ENCODE measurements around the gene FIGN. TPM values are rescaled to one million over a fixed set of nuclear protein-coding genes. Genes with fewer than 3 reads are reported as not detected.

FIGN gene
- total RNA-seq, 2 experiments from 2014 or later, result not detected

DNA sequence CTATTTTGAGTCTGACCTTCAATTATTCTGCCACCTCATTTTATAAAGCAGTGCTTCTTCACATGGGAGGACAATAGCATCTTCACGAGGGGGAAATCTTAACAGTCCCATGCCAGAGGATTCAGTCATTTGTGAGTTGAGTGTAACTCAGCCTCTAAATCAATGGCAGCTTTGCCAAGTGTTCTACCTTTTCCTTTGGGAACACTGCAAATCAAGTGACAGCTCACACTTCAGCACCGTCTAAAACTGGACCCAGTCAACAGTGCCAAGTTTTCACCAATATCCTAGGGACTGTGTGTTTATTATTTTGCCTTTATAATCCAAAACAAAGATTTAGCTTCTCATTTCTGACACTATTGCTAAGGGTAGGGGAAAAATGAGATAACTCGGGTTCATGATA lies 133.6 kb downstream of the FIGN start:
- no peaks in the 10 kb centered on the region for H3K9me3 Mint-ChIP-seq
- H3K36me3 Mint-ChIP-seq (ENCODE audit: low read depth), result no peaks in the 10 kb centered on the region
- H3K4me1 Mint-ChIP-seq, result no peaks in the 10 kb centered on the region
- DNase-seq, result no peak
- ChIA-PET CTCF (no interaction called here), POLR2A (no interaction called here)
- no peak overlapping the region for H3K27ac Mint-ChIP-seq
- no peaks in the 10 kb centered on the region for H3K27me3 Mint-ChIP-seq
- H3K4me3 Mint-ChIP-seq, result no peak overlapping the region

GRCh38 chr2:163601377-163601776 lies 134.4 kb downstream of the FIGN start:
- Mint-ChIP-seq H3K36me3 (ENCODE audit: low read depth) (no peaks in the 10 kb centered on the region), H3K4me1 (no peaks in the 10 kb centered on the region), H3K27ac (no peak overlapping the region), H3K9me3 (no peaks in the 10 kb centered on the region), H3K4me3 (no peak overlapping the region), H3K27me3 (no peaks in the 10 kb centered on the region)
- POLR2A ChIA-PET, result no interaction called here
- no peak for DNase-seq
- CTCF ChIA-PET, result no interaction called here

GRCh38 chr2:163600801-163601200 lies 135.0 kb downstream of the FIGN start:
- Mint-ChIP-seq H3K27ac (no peak overlapping the region), H3K27me3 (no peaks in the 10 kb centered on the region), H3K9me3 (no peaks in the 10 kb centered on the region), H3K4me1 (no peaks in the 10 kb centered on the region), H3K4me3 (no peak overlapping the region), H3K36me3 (ENCODE audit: low read depth) (no peaks in the 10 kb centered on the region)
- CTCF ChIA-PET, result no interaction called here
- POLR2A ChIA-PET, result no interaction called here
- DNase-seq, result no peak

DNA sequence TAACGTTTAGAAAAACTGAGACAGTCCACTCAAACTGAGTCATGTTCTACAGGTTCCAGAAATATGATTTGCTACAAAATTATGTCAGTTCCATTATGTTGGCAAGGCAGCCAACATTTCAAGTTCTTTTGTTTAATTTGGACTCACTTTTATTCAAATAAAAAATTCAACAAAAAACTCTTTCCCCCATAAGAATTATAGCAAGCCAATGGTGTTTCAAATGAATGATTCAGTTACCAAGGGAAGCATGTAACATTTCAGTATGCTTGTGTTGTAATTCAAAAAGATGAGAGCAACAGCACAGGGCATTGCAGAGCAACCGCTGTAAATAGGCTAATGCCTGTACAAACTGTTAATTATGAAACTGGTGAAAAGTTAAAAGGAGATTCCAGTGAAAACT lies 140.8 kb downstream of the FIGN start:
- ChIA-PET CTCF (no interaction called here), POLR2A (no interaction called here)
- no peak for DNase-seq
- H3K9me3 Mint-ChIP-seq, result peaks cover 3% of the 10 kb centered on the region
- H3K27me3 Mint-ChIP-seq, result no peaks in the 10 kb centered on the region
- no peak overlapping the region for H3K27ac Mint-ChIP-seq
- no peaks in the 10 kb centered on the region for H3K36me3 Mint-ChIP-seq (ENCODE audit: low read depth)
- H3K4me3 Mint-ChIP-seq, result no peak overlapping the region
- no peaks in the 10 kb centered on the region for H3K4me1 Mint-ChIP-seq

- DNase-seq, result no peak
- H3K4me1 Mint-ChIP-seq, result no peaks in the 10 kb centered on the region
- H3K36me3 Mint-ChIP-seq (ENCODE audit: low read depth), result no peaks in the 10 kb centered on the region
- peaks cover 3% of the 10 kb centered on the region for H3K9me3 Mint-ChIP-seq
- ChIA-PET CTCF (no interaction called here), POLR2A (no interaction called here)
- no peak overlapping the region for H3K27ac Mint-ChIP-seq
- no peak overlapping the region for H3K4me3 Mint-ChIP-seq
- H3K27me3 Mint-ChIP-seq, result no peaks in the 10 kb centered on the region
Measured at GRCh38 chr2:163594497-163594896, 141.3 kb downstream of the FIGN start.

- no peaks in the 10 kb centered on the region for H3K27me3 Mint-ChIP-seq
- no peak for DNase-seq
- ChIA-PET CTCF (no interaction called here), POLR2A (no interaction called here)
- H3K4me3 Mint-ChIP-seq, result no peak overlapping the region
- no peak overlapping the region for H3K27ac Mint-ChIP-seq
- no peaks in the 10 kb centered on the region for H3K36me3 Mint-ChIP-seq (ENCODE audit: low read depth)
- H3K4me1 Mint-ChIP-seq, result no peaks in the 10 kb centered on the region
- H3K9me3 Mint-ChIP-seq, result peaks cover 3% of the 10 kb centered on the region
Measured at GRCh38 chr2:163593982-163594381, 141.8 kb downstream of the FIGN start.

- peaks cover 3% of the 10 kb centered on the region for H3K9me3 Mint-ChIP-seq
- no peaks in the 10 kb centered on the region for H3K36me3 Mint-ChIP-seq (ENCODE audit: low read depth)
- ChIA-PET POLR2A (no interaction called here), CTCF (no interaction called here)
- DNase-seq, result no peak
- no peaks in the 10 kb centered on the region for H3K4me1 Mint-ChIP-seq
- no peak overlapping the region for H3K27ac Mint-ChIP-seq
- H3K4me3 Mint-ChIP-seq, result no peak overlapping the region
- no peaks in the 10 kb centered on the region for H3K27me3 Mint-ChIP-seq
Measured at GRCh38 chr2:163592954-163593622, 142.7 kb downstream of the FIGN start.

GRCh38 chr2:163591461-163591860 lies 144.3 kb downstream of the FIGN start:
- no peaks in the 10 kb centered on the region for H3K4me1 Mint-ChIP-seq
- H3K9me3 Mint-ChIP-seq, result peaks cover 3% of the 10 kb centered on the region
- DNase-seq, result no peak
- CTCF ChIA-PET, result no interaction called here
- H3K4me3 Mint-ChIP-seq, result no peak overlapping the region
- POLR2A ChIA-PET, result no interaction called here
- H3K36me3 Mint-ChIP-seq (ENCODE audit: low read depth), result no peaks in the 10 kb centered on the region
- no peaks in the 10 kb centered on the region for H3K27me3 Mint-ChIP-seq
- no peak overlapping the region for H3K27ac Mint-ChIP-seq

GRCh38 chr2:163580757-163581156 lies 155.1 kb downstream of the FIGN start:
- Mint-ChIP-seq H3K9me3 (peaks cover 3% of the 10 kb centered on the region), H3K27me3 (no peaks in the 10 kb centered on the region), H3K4me1 (no peaks in the 10 kb centered on the region), H3K36me3 (ENCODE audit: low read depth) (no peaks in the 10 kb centered on the region), H3K27ac (no peak overlapping the region), H3K4me3 (no peak overlapping the region)
- no peak for DNase-seq
- ChIA-PET CTCF (no interaction called here), POLR2A (no interaction called here)

DNA sequence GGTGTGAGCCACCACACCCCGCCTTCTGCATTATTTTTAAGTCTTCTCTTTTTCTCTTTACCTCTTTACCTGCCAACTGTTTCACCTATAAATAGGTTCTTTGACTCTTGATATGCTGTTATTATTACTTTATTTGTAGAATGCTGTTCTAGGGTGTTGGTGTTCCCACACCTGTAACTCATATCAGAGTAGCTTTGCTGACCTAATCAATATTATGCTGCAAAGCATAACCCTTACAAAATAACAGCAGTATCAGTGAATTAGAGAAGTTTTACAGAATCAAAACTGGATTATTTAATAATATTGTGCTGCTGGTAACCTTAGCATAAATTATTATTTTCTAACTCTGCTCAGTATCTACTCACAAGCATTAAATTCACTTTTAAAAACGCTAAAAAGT lies 161.5 kb downstream of the FIGN start:
- Mint-ChIP-seq H3K27ac (no peak overlapping the region), H3K4me1 (no peaks in the 10 kb centered on the region), H3K27me3 (no peaks in the 10 kb centered on the region), H3K36me3 (ENCODE audit: low read depth) (no peaks in the 10 kb centered on the region), H3K4me3 (no peak overlapping the region), H3K9me3 (peaks cover 4% of the 10 kb centered on the region)
- POLR2A ChIA-PET, result no interaction called here
- DNase-seq, result no peak
- CTCF ChIA-PET, result no interaction called here

DNA sequence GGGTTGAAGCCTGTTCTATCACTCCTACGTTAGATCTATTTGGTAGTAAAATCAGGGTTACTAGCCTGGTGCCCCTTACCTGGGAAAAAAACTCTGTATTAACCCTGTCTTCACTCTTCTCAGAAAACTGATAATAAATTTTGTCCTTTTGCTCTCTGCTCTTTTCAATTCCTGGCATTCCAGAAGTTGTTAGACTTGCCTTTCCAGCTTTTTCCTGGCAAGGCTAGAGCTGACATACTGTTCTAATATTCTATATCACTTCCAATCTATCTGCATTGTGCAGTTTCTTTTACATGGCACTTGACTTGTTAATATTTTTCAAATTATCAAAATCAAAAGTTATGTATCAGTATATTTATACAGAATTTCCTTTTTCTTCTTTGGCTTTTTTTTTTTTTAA lies 162.2 kb downstream of the FIGN start:
- no peaks in the 10 kb centered on the region for H3K4me1 Mint-ChIP-seq
- no peak overlapping the region for H3K4me3 Mint-ChIP-seq
- H3K36me3 Mint-ChIP-seq (ENCODE audit: low read depth), result no peaks in the 10 kb centered on the region
- no peak overlapping the region for H3K27ac Mint-ChIP-seq
- no peaks in the 10 kb centered on the region for H3K27me3 Mint-ChIP-seq
- H3K9me3 Mint-ChIP-seq, result peaks cover 4% of the 10 kb centered on the region
- DNase-seq, result no peak
- CTCF ChIA-PET, result no interaction called here
- POLR2A ChIA-PET, result no interaction called here

DNA sequence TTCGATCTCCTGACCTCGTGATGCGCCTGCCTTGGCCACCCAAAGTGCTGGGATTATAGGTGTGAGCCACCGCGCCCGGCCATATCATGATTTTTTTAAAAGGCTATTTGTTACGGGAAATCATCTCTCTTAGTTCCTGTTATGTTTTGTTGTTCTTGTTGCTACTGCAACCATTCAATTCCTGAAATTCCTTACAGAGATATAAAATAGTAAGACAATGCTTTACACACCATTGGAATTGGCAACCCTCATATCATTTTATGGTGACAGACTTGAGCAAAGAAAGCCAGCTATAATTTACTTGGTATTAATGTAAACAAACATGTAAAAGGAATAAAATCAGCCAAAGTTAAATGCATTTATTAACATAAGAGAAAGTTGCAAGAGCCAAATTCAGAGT lies 163.0 kb downstream of the FIGN start:
- H3K27ac Mint-ChIP-seq, result no peak overlapping the region
- ChIA-PET CTCF (no interaction called here), POLR2A (no interaction called here)
- no peaks in the 10 kb centered on the region for H3K4me1 Mint-ChIP-seq
- H3K9me3 Mint-ChIP-seq, result peaks cover 3% of the 10 kb centered on the region
- no peak overlapping the region for H3K4me3 Mint-ChIP-seq
- no peaks in the 10 kb centered on the region for H3K27me3 Mint-ChIP-seq
- no peak for DNase-seq
- no peaks in the 10 kb centered on the region for H3K36me3 Mint-ChIP-seq (ENCODE audit: low read depth)

- Mint-ChIP-seq H3K4me3 (no peak overlapping the region), H3K36me3 (ENCODE audit: low read depth) (no peaks in the 10 kb centered on the region), H3K4me1 (no peaks in the 10 kb centered on the region), H3K27ac (no peak overlapping the region), H3K27me3 (no peaks in the 10 kb centered on the region), H3K9me3 (peaks cover 2% of the 10 kb centered on the region)
- no peak for DNase-seq
- ChIA-PET CTCF (no interaction called here), POLR2A (no interaction called here)
Measured at GRCh38 chr2:163571423-163572102, 164.2 kb downstream of the FIGN start.

GRCh38 chr2:163570391-163570790 lies 165.4 kb downstream of the FIGN start:
- DNase-seq, result no peak
- ChIA-PET CTCF (no interaction called here), POLR2A (no interaction called here)
- Mint-ChIP-seq H3K27ac (no peak overlapping the region), H3K4me3 (no peak overlapping the region), H3K36me3 (ENCODE audit: low read depth) (no peaks in the 10 kb centered on the region), H3K27me3 (no peaks in the 10 kb centered on the region), H3K4me1 (no peaks in the 10 kb centered on the region), H3K9me3 (peaks cover 2% of the 10 kb centered on the region)
